PC-9 (cell line): ENCODE measurements around the gene EXOSC3. TPM values are rescaled to one million over a fixed set of nuclear protein-coding genes. Genes with fewer than 3 reads are reported as not detected.

ENCODE experiments used
- BruUV-seq: library from RNA; stranded (reverse); fragments of 400-500 nt; replicated peaks from 2 replicates; lab custom pipeline; 2021; lab: Mats Ljungman, UMichigan
- CTCF ChIA-PET: fragments of 300-600 bp; sonication (Branson Sonifier 250); formaldehyde crosslinking; loops from one replicate; lab custom pipeline; 2022; ENCODE audit warnings: antibody characterized with exemption; lab: Charles Lee
- POLR2A ChIA-PET: fragments of 300-600 bp; sonication (Branson Sonifier 250); formaldehyde crosslinking; loops from one replicate; lab custom pipeline; 2022; ENCODE audit warnings: antibody characterized with exemption; ENCODE audit not compliant: unreplicated experiment; lab: Charles Lee
- DNase-seq, 2 experiments: peaks; one replicate each; pipeline versions ENCODE4 v3.0.0 to v3.0.0-alpha.2; 2015 to 2022; ENCODE audit warnings: mixed read lengths in 1 of 2
- H2AFZ ChIP-seq: fragments of 200-600 bp; sonication (generic); 2 replicates; pipeline ENCODE4 v1.8.1; 2017; ENCODE audit warnings: antibody characterized with exemption
- H3F3A ChIP-seq: fragments of 200-600 bp; sonication (generic); 2 replicates; pipeline ENCODE4 v1.8.1; 2017; ENCODE audit warnings: antibody characterized with exemption, mild to moderate bottlenecking, low read depth; ENCODE audit not compliant: insufficient read depth
- H3K27ac ChIP-seq: fragments of 200-600 bp; sonication (generic); 2 replicates; pipeline ENCODE4 v1.6.1; 2016; ENCODE audit warnings: mixed run types
- H3K27me3 ChIP-seq: fragments of 200-600 bp; sonication (generic); 2 replicates; pipeline ENCODE4 v1.6.1; 2016; ENCODE audit warnings: low read depth, mixed run types; ENCODE audit not compliant: insufficient read depth
- H3K36me3 ChIP-seq: fragments of 200-600 bp; sonication (generic); 2 replicates; pipeline ENCODE4 v1.6.1; 2016; ENCODE audit warnings: low read depth, mixed run types
- H3K4me1 ChIP-seq: fragments of 200-600 bp; sonication (generic); replicated peaks from 2 replicates; pipeline ENCODE4 v1.6.1; 2016; ENCODE audit warnings: mixed run types; ENCODE audit not compliant: insufficient read depth
- H3K4me2 ChIP-seq: fragments of 200-600 bp; sonication (generic); 2 replicates; pipeline ENCODE4 v1.6.1; 2017; ENCODE audit warnings: mixed run types
- H3K4me3 ChIP-seq: fragments of 200-600 bp; sonication (generic); 2 replicates; pipeline ENCODE4 v1.6.1; 2016; ENCODE audit warnings: mixed run types
- H3K79me2 ChIP-seq: fragments of 200-600 bp; sonication (generic); 2 replicates; pipeline ENCODE4 v1.6.1; 2017; ENCODE audit warnings: low read depth, mixed run types
- H3K9me2 ChIP-seq: fragments of 200-600 bp; sonication (generic); 2 replicates; pipeline ENCODE4 v1.8.1; 2017; ENCODE audit warnings: mild to moderate bottlenecking; ENCODE audit not compliant: insufficient read depth
- H3K9me3 ChIP-seq: fragments of 200-600 bp; sonication (generic); 2 replicates; pipeline ENCODE4 v1.8.1; 2016; ENCODE audit warnings: low read depth; ENCODE audit not compliant: insufficient read depth
- H4K20me1 ChIP-seq: fragments of 200-600 bp; sonication (generic); 2 replicates; pipeline ENCODE4 v1.8.1; 2017; ENCODE audit not compliant: insufficient read depth
- CTCF ChIP-seq: fragments of 200-600 bp; sonication (generic); conservative IDR thresholded peaks from 2 replicates; pipeline ENCODE4 v1.6.1; 2017; ENCODE audit warnings: mixed run types, antibody characterized with exemption, mild to moderate bottlenecking, moderate library complexity
- EZH2 ChIP-seq: fragments of 200-600 bp; sonication (generic); IDR thresholded peaks from 2 replicates; pipeline ENCODE4 v1.8.0; 2017; ENCODE audit warnings: antibody characterized with exemption, low read depth
- intact Hi-C: fragments of 100-400 bp; cut with micrococcal nuclease; formaldehyde crosslinking; loops from one replicate; pipeline ENCODE4 v1.10.0; 2022; ENCODE audit not compliant: unreplicated experiment
- total RNA-seq: library from RNA; stranded (reverse); gene quantifications from 2 replicates; pipeline ENCODE4 v1.2.3, GENCODE V29; 2021

EXOSC3 gene
- total RNA-seq, 1 experiment from 2014 or later, result 24.7 TPM

DNA sequence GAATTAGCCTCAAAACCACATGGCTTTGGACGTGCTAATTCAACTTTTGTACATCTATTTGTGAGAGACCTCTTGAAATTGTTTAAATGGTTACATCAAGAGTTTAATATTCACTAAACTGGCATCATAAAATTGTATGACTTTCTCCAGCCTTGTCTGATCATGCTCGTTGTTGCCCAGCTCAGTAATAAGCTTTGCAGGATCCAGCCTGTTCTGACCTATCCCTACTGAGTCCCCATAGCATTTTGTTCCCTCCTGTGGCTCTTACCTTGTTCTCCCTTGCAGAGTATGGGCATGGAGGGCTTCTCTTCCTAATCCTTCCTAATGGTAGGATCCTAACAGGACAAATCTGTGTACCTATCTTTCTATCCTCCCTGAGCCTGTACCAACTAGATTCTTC lies 6.3 kb downstream of the EXOSC3 start:
- Histone ChIP-seq H3K4me3 (no peak overlapping the region), H3K4me2 (no peak overlapping the region), H3K27ac (no peak overlapping the region), H3K79me2 (peaks cover 16% of the 10 kb centered on the region), H3F3A (no peaks in the 10 kb centered on the region), H3K9me2 (no peaks in the 10 kb centered on the region), H3K27me3 (no peaks in the 10 kb centered on the region), H3K4me1 (peaks cover 3% of the 10 kb centered on the region; the same call in 1 of the 2 replicates), H2AFZ (no peak overlapping the region), H4K20me1 (no peaks in the 10 kb centered on the region; the same call in 1 of the 2 replicates), H3K9me3 (no peaks in the 10 kb centered on the region), H3K36me3 (no peaks in the 10 kb centered on the region; the same call in 1 of the 2 replicates)
- no peak for TF ChIP-seq EZH2
- TF ChIP-seq CTCF, result no peak
- POLR2A ChIA-PET, result no interaction called here
- CTCF ChIA-PET, result no interaction called here
- BruUV-seq, result no TSS peak
- intact Hi-C loops, result no loop called here
- no peak for DNase-seq

- DNase-seq, result no peak
- H3F3A ChIP-seq, result 0 out of 2 replicates have a peak, but pooled peaks cover 5% of the 10 kb centered on the region
- no peak overlapping the region for H2AFZ ChIP-seq
- POLR2A ChIA-PET, result no interaction called here
- H3K36me3 ChIP-seq, result no peaks in the 10 kb centered on the region; the same call in 1 of the 2 replicates
- no TSS peak for BruUV-seq
- intact Hi-C loops, result no loop called here
- no peak overlapping the region for H3K27ac ChIP-seq
- no peaks in the 10 kb centered on the region for H3K9me3 ChIP-seq
- no peaks in the 10 kb centered on the region for H3K79me2 ChIP-seq
- H4K20me1 ChIP-seq, result no peaks in the 10 kb centered on the region; the same call in 1 of the 2 replicates
- H3K27me3 ChIP-seq, result no peaks in the 10 kb centered on the region
- no peaks in the 10 kb centered on the region for H3K9me2 ChIP-seq
- TF ChIP-seq EZH2 (no peak), CTCF (no peak)
- no peak overlapping the region for H3K4me2 ChIP-seq
- no peak overlapping the region for H3K4me3 ChIP-seq
- CTCF ChIA-PET, result no interaction called here
- no peaks in the 10 kb centered on the region for H3K4me1 ChIP-seq
These were observed 8.5 kb downstream of the EXOSC3 start for GRCh38 chr9:37776328-37776727.

GRCh38 chr9:37775216-37775919 lies 9.5 kb downstream of the EXOSC3 start:
- H3K79me2 ChIP-seq, result no peaks in the 10 kb centered on the region
- H3K4me3 ChIP-seq, result no peak overlapping the region
- ChIA-PET CTCF (no interaction called here), POLR2A (no interaction called here)
- no TSS peak for BruUV-seq
- TF ChIP-seq EZH2 (no peak), CTCF (no peak)
- H3K4me2 ChIP-seq, result no peak overlapping the region
- 0 out of 2 replicates have a peak, but pooled peaks cover 5% of the 10 kb centered on the region for H3F3A ChIP-seq
- no peaks in the 10 kb centered on the region for H3K27me3 ChIP-seq
- no peaks in the 10 kb centered on the region for H3K9me3 ChIP-seq
- H3K27ac ChIP-seq, result no peak overlapping the region
- DNase-seq, result no peak
- no peaks in the 10 kb centered on the region; the same call in 1 of the 2 replicates for H3K36me3 ChIP-seq
- no peaks in the 10 kb centered on the region for H4K20me1 ChIP-seq
- intact Hi-C loops, result no loop called here
- H3K9me2 ChIP-seq, result no peaks in the 10 kb centered on the region
- H3K4me1 ChIP-seq, result no peaks in the 10 kb centered on the region
- no peak overlapping the region for H2AFZ ChIP-seq
